Measurements from ENCODE around the gene PBX3.

DNA sequence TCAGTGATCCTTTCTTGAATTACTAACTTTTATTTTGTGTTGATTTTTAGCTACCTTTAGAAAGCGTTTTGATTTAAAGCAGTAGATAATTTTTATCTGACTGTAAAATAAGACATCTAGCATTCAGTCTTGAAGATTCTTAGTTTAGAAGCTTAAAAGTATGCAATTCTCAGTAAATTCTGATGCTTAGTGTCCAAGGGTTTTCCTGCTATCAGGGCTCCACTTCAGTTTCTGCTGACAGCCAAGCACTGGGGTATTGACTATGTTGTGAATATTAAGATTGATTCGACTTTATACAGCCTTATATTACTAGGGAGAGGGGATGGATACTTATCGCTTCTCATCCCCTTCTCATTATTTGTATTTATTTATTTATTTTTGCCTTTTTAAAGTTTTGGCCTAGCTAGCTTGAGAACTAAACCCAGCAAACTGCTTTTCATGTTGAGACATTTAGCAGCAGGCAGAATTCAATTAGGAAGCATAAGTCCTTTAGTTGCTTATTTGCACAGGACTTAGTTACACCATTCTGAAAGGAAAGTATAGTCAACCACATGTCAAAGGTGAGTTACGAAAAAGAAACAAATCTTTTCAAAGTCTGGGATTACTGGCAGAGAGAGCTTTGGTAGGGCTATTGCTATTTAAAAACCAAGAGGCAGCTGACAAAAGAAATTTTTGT lies 2.9 kb downstream of the PBX3 start:
- TF ChIP-seq POLR2A (IDR thresholded peaks at IDR 0.05; ENCODE audit: low read length), result no peak
- no peak for TF ChIP-seq GATA1 (IDR thresholded peaks at IDR 0.05; ENCODE audit: low read depth, low read length)
